Erythroblast (primary cell): ENCODE results near the gene PLCZ1.

Experiments
- DNase-seq, 2 experiments: peaks; one replicate each; lab custom pipeline; 2025; lab: John Stamatoyannopoulos, UW
- GATA1 ChIP-seq: IDR thresholded peaks from 2 replicates; pipeline ENCODE4 v1.6.1; 2011; ENCODE audit warnings: low read depth, mild to moderate bottlenecking, control low read depth, low read length, moderate library complexity
- POLR2A ChIP-seq: IDR thresholded peaks from 2 replicates; pipeline ENCODE4 v1.6.1; 2011; ENCODE audit warnings: mild to moderate bottlenecking, low read length

PLCZ1 gene

DNA sequence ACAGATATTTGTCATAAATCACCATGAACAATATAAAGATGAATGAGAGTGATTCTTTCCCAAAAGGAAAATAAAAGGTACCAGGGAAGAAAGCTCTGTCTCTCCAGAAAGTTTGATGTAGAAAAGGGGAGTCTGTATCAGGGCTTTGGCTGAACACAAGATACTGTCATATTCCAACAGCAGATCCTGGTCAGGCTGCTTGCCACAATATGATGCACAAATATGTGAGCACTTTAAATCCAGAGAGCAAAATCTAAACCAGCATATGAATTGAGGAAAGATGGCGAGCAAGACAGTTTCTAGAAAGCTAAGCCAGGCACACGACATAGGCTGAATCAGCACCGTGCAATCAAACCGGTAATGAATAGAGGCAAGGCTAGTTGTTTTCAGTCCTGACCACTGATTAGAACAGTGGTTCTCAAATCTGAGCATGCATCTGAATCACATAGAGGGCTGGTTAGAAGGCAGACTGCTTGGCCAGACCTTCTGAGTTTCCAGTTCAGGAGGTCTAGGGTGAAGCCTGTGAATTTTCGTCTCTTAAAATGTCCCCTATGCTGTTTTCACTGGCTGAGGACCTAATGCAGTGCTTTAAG, 60.7 kb downstream of the PLCZ1 start:
- TF ChIP-seq POLR2A = no peak
- TF ChIP-seq GATA1 = no peak
- DNase-seq = no peak

DNA sequence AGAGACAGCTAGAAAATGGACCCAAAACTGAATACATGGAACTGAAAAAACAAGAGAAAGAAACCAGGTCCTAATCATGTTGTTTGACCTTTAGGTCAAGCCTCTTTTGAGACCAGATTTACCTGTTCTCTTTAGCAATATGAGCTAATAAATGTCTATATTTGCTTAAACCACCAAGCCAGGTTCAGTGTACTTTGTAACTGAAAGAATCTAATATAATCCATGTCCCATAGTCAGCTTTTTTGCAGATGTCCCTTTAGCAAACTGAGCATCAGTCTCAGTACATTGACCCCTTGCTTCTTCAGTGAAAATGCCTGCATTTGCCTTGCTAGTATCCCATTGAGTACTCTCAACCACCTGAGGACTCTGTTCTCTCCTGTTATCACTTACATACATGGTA, 61.7 kb downstream of the PLCZ1 start:
- no peak for DNase-seq
- no peak for TF ChIP-seq GATA1
- TF ChIP-seq POLR2A = no peak

- no peak for TF ChIP-seq GATA1
- no peak for TF ChIP-seq POLR2A
Observed at GRCh38 chr12:18658829-18659228, 79.0 kb downstream of the PLCZ1 start.

DNA sequence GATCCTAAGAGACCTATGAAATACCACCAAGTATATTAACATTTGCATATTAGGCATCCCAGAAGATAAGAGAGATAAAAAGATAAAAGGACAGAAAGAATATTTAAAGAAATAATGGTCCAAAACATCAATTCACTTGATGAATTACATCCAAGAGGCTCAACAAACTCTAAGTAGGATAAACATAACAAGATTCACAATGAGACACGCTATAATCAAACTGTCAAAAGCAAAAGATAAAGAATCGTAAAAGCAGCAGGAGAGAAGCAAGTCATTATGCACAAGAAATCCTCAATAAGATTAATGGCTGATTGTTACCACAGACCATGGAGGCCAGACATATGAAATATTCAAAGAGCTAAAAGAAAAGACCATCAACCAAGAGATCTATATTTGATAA, 79.6 kb downstream of the PLCZ1 start:
- TF ChIP-seq POLR2A = no peak
- TF ChIP-seq GATA1 = no peak
- no peak for DNase-seq

More at GRCh38 chr12:18658829-18659228, 79.0 kb downstream of the PLCZ1 start:
- no peak for DNase-seq

GRCh38 chr12:18655351-18655750, 82.5 kb downstream of the PLCZ1 start:
- TF ChIP-seq GATA1 (no peak), POLR2A (no peak)
- DNase-seq = no peak

DNA sequence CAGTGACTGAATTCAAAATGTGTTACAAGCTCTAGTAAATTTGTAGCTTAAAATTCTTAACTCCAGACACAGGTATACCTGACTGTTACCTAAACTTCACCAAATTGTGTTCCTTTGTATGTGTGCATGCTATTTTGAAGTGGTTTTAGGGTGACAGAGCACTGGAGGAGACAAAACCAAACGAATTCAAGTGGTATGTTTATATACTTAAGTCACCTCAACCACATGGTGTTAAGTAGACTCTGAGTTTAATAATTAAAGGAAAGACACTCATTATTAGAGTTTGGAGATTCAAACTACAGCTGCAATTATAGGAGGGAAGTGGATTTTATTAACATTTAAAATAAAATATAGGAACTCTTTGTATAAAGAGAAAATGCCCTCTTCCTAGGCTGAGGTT, 84.3 kb downstream of the PLCZ1 start:
- no peak for DNase-seq

DNA sequence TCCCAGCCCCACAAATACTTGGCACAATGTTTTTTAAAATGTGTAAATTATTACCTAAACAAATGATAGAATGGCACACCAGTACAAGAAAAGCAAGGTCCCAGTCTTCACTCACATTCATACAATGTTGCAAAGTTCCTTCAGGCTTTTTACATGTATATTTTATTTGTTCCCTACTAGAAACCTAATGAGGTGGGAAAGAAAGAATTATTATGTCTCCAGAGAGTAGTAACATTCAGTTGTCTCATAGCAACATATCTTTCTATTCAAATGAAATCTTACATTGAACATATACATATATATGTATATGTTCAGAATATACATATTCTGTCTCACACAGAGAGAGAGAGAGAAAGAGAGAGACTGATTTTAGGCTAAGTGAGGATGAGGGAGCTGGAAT, 85.2 kb downstream of the PLCZ1 start:
- TF ChIP-seq POLR2A (no peak), GATA1 (no peak)
- DNase-seq = no peak

More for the DNA sequence above, 84.3 kb downstream of the PLCZ1 start:
- TF ChIP-seq POLR2A (no peak), GATA1 (no peak)

DNA sequence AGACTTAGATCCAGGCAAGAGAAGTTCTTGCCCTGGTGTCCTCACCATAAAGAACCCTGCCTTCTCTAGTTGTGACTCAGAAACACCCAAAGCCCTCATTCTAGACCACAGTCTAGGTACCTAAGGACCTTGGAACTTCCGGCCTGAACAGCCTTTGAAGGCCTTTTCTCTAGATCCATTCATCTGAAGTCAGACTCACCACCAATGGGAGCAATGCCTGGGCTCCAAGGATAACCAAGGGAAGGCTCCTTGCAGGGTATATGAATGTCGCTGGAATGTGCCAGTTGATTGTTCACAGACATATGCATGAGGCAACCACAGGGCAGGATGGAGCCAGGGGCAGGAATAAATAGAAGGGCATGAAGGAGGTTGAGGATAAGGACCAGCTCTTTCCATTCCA, 86.3 kb downstream of the PLCZ1 start:
- DNase-seq = no peak
- no peak for TF ChIP-seq POLR2A
- TF ChIP-seq GATA1 = no peak

DNA sequence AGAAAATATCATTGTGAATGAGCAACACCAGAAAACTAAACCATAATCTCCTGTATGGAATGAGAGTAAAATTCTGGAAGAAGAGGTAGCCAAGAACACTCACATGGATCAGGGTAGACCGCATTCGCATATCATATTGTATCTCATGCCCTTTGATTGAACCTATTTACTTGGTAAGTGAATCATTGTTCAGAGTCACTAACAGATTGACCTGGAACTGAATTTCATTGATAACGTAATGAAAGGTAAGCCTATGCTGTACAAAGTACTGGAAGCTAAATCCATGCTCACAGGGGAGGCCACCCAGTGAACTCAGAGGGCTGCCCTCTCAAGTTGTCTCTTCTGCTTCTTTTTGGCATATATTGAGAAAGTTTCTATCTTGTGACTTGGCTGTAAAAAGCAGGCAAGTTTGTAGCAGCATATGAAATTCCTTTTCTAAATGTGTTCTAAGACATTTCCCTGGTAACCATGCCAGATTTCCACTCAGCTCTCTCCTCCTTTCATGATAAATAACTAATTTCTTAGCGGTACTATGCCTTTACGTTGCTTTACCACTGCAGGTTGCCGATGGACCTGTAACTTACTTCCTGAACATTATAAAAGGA, 91.4 kb downstream of the PLCZ1 start:
- no peak for TF ChIP-seq POLR2A
- TF ChIP-seq GATA1 = no peak
- no peak for DNase-seq

DNA sequence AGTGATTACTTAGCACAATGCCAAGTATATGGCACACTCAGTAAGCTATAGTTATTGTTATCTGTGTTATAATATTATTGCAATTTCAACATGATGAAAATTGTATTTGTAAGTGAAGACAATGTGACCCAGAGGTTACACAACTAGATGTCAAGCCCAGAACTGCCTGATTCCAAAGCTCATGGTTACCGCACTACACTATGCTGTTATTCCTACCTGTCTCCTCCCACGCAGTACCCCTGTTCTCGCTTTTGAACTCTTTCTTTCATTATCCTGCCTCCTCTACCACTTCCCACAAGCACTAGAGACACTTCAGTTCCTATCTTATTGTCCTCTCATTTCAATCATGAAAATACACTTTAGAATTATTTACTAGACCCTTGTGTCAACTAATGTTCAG, 93.2 kb downstream of the PLCZ1 start:
- no peak for DNase-seq

GRCh38 chr12:18643681-18644080, 94.1 kb downstream of the PLCZ1 start:
- no peak for TF ChIP-seq POLR2A
- TF ChIP-seq GATA1 = no peak
- DNase-seq = no peak

More for the DNA sequence above, 93.2 kb downstream of the PLCZ1 start:
- TF ChIP-seq POLR2A (no peak), GATA1 (no peak)

GRCh38 chr12:18640321-18640955, 97.4 kb downstream of the PLCZ1 start:
- DNase-seq = no peak
- no peak for TF ChIP-seq POLR2A
- no peak for TF ChIP-seq GATA1

DNA sequence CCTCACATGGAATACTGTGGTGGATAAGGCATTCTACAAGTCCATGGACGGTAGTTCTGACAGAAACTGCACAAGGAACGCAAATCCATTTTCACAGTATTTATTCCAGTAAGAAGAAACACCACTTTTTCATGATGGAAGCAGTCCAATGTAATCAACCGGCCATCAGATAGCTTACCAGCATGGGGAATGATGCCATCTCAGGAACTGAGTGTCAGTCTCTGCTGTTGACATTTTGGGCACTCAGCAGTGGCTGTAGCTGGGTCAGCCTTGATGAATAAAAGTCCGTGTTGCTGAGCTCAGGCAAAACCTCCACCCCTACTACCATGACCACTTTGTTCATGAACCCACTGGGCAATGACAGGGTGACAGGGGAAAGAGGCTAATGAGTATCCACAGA, 103.4 kb downstream of the PLCZ1 start:
- DNase-seq = no peak
- TF ChIP-seq GATA1 = no peak
- no peak for TF ChIP-seq POLR2A
